GM21576 (cell line): Measurements from ENCODE around the gene WFIKKN2.

Experiments
- ATAC-seq: cut with Tn5 transposase; IDR thresholded peaks from one replicate; pipeline ENCODE4 v1.9.1; 2021; ENCODE audit warnings: mild to moderate bottlenecking, moderate library complexity; ENCODE audit not compliant: unreplicated experiment

Gene WFIKKN2

GRCh38 chr17:50833510-50834428, 1.6 kb upstream of the WFIKKN2 start:
- ATAC-seq = no peak

DNA sequence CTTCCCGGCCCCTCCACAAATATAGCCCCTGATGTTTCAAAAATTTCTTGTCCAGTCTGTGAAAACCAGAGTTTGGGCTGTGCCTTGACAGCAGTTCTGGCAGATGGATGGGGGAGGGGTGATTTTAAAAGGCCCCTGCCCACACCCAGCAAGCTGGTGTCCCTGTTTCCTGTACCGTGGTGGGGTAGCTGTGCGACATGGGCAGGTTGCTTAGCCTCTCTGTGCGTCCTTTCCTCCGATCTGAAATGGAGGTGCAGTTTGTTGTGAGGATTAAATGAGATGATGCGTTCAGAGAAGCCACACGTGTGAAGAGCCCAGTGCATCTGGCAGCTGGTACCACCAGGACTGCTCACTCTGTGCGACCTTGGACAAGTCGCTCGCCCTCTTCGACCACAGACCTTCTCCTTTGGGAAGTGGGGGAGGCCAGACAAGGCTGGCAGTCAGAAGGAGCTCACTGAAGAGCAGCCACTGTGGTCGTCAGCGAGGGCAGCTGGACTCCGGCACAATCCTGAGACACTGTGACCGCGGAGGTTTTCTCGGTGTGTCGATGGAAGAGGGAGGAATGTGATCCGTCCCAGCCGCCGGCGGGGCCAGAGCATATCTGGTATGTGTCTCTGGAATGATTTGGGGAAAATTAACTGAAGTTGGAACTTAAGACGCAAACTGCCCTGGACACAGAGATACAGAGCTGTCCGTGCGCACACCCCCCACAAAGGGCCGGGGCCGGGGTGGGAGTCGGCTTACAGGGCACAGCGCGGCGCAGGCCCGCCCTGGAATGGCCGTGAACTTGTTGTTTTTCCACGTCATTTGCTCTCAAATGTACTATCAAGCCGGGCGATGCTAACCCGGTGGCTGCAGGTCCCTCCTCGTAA, 721 bp upstream of the WFIKKN2 start:
- no peak for ATAC-seq

GRCh38 chr17:50836826-50837225, 1.4 kb downstream of the WFIKKN2 start:
- no peak for ATAC-seq

DNA sequence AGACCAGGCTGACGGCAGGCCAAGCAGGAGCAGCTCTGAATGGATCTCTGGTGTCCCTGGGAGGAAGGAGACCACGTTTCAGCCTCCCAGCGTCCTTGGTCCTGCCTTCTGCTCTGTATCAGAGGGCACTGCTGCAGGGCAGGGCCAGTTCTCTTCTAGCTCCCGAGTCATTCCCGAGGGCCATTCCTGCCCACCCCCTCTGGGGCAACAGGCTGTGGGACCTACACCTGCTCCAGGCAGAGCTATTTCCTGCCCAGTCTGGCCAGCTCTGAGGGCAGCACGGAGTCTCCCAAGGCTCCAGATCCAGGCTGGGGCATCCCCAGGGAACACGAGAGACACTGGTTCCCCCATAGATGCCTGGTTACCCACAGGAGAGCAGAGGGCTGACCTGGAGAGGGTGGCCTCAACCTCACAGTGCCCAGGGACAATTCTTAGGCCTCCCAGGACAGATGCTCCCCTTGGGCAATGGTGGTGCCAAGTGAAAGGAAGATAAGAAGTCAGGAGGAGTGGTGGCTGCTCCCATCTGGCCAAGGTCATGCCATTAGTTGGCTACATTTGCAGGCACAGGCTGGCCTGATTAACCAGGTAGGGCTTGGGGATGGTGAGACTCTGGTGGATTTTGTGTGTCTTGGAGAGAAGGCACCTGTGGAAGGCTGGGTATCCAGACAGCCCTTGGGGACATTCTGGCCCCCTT, 2.0 kb downstream of the WFIKKN2 start:
- no peak for ATAC-seq

GRCh38 chr17:50837980-50838954, 2.9 kb downstream of the WFIKKN2 start:
- no peak for ATAC-seq

GRCh38 chr17:50839591-50840310, 4.4 kb downstream of the WFIKKN2 start:
- no peak for ATAC-seq

GRCh38 chr17:50840311-50840851, 5.0 kb downstream of the WFIKKN2 start:
- no peak for ATAC-seq

DNA sequence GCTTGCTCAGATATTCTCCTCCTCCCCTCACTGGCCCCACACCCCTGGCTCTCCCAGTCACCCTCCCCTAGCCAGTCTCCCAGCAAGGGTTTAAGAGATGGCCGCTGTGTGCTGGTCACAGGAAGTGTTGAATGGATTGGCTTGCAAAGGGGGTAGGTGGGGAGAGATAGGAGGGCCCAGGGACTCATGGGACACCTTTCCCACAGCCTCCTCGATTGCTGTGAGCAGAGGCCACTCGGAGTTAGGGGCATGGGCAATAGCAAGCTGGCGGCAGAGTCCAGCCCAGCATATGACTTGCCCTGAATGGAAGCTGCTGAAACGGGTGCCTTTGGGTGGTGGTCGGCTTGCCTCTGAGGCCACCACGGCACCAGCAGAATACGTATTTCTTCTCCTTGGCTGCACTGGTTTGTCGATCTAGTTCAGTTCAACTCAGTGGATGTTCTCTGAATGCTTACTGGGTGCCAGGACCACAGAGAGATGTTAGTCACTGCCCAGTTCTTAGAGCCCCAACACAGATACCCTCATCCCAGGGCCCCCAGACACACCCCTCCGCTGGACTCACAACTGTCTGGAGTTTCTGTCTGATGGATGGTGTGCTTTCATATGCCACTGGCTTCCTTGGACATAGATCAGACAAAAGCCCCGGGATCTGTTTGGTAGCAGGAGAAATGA, 6.0 kb downstream of the WFIKKN2 start:
- ATAC-seq = no peak

- no peak for ATAC-seq
These were observed 6.6 kb downstream of the WFIKKN2 start for GRCh38 chr17:50841949-50842354.

- ATAC-seq = no peak
These were observed 7.2 kb downstream of the WFIKKN2 start for GRCh38 chr17:50842506-50843149.

- no peak for ATAC-seq
These were observed 7.9 kb downstream of the WFIKKN2 start for GRCh38 chr17:50843150-50843905.

GRCh38 chr17:50844117-50844700, 8.8 kb downstream of the WFIKKN2 start:
- ATAC-seq = no peak

GRCh38 chr17:50845240-50846147, 10.1 kb downstream of the WFIKKN2 start:
- ATAC-seq = no peak

DNA sequence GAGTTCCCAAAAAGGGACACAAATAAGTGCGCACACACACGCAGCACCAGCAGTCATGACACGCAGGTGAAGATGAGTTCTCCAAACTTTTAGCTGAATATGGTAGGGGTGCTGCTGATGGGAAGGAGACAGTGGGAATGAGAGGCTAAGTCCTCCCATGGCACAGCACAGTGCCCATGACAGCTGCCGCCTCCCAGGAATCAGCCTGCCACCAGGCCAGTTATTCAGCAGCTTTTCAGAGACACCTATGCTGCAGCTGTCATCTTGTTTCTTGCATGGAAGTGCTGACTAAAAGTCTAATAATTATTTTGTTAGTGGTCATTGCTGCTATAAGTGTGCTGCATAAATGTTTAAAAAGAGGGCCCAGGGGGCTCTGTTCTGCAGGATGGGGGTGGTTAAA, 12.2 kb downstream of the WFIKKN2 start:
- no peak for ATAC-seq

DNA sequence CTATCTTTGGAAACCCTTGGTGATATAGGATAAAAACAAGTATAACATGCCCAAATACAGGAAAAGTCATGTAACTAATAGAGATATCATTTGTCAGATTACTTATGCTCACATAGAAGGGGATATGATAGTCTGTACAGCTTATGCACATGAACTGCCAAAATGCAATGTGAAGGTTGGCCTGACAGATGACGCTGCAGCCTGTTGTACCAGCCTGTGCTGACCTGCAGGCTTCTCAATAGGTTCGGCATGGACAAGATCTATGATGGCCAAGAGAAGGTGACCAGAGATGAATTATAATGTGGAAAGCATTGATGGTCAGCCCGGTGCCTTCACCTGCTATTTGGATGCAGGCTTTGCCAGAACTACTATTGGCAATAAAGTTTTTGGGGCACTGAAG, 12.7 kb downstream of the WFIKKN2 start:
- no peak for ATAC-seq

DNA sequence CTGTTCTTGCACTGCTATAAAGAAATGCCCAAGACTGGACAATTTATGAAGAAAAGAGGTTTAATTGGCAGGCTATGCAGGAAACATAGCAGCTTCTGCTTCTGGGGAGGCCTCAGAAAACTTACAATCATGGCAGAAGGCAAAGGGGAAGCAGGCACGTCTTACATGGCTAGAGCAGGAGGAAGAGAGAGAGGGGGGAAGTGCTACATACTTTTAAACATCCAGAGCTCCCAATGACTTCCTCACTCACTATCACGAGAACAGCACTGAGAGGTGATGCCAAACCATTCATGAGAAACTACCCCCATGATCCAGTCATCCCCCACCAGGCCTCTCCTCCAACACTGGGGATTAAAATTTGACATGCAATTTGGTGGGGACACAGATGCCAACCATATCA, 13.3 kb downstream of the WFIKKN2 start:
- ATAC-seq = no peak
